ENCODE measurements around the gene NT5DC1. TPM values are rescaled to one million over a fixed set of nuclear protein-coding genes. Genes with fewer than 3 reads are reported as not detected.
A peak's percentile ranks its signal among the peaks of the same experiment; 100 is the strongest.
"Not testable (repeated sequence)": the region's sequence is repeated elsewhere in the genome, so short reads cannot be mapped to it uniquely, and the experiment has no call there.

NT5DC1 gene
- total and polyA plus RNA-seq, 7 experiments from 2014 or later = 30.5 to 53.4 (median 45.8) TPM

DNA sequence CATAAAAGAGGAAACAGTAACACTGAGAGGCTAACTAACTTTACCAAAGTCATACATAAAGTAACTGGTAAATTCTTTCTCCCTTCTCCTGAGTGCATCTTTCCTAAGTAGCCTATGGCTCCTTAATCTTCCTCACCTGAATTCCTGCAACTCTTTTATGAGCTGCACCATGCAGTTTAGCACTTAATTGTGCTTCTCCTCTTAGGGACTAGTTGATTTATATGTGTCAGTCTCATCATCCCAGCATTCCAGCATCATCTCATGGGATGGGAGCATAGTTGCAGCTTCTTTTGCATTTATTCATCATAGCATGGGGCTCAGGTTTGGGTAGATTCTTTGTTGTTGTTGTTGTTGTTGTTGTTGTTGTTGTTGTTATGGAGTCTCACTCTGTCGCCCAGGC, 182.5 kb downstream of the NT5DC1 start:
- intact Hi-C loops (cut with micrococcal nuclease) = loop anchor here in 1 of 2 donors (5.0 kb wide), 1 partner anchor 179 kb away; the partner anchor contains the start of gene CALHM6
- CTCF ChIA-PET = interaction anchor here (0.9 to 1.0 kb wide), 2 partner anchors 14 to 250 kb away, joined by 3 to 4 read pairs; no protein-coding TSS in a partner anchor
- H3K4me3 Mint-ChIP-seq = no peak overlapping the region
- POLR2A ChIA-PET = interaction anchor here (1.0 to 1.1 kb wide), 2 partner anchors 10 to 29 kb away, joined by 3 to 4 read pairs; partner anchors contain the start of gene TSPYL4
- Histone ChIP-seq H3K4me1 (ENCODE audit: control insufficient read depth in 2 of 2, insufficient read depth in 2 of 2, low read length in 2 of 2) (peaks cover 11 to 14% of the 10 kb centered on the region in 2 donors), H3K4me3 (ENCODE audit: low read length) (no peak overlapping the region), H3K27me3 (ENCODE audit: control insufficient read depth in 2 of 2, insufficient read depth in 2 of 2, low read length in 2 of 2) (no peaks in the 10 kb centered on the region), H3K36me3 (ENCODE audit: control insufficient read depth in 2 of 3, insufficient read depth in 3 of 3, low read length in 3 of 3) (peaks cover 0 to 10% (median 2%) of the 10 kb centered on the region in 3 experiments), H3K27ac (ENCODE audit: low read depth, low read length) (no peak overlapping the region), H3K9me3 (ENCODE audit: control insufficient read depth in 2 of 3, low read length in 3 of 3) (no peaks in the 10 kb centered on the region)
- H3K9me3 Mint-ChIP-seq = peaks cover 0 to 3% (median 0%) of the 10 kb centered on the region in 11 donors
- ATAC-seq = no peak
- H3K4me1 Mint-ChIP-seq = peaks cover 16 to 36% (median 23%) of the 10 kb centered on the region in 7 donors
- DNase-seq = no peak
- H3K36me3 Mint-ChIP-seq = peaks cover 0 to 9% (median 7%) of the 10 kb centered on the region in 5 donors
- H3K27me3 Mint-ChIP-seq = peaks cover 0 to 16% (median 0%) of the 10 kb centered on the region in 5 donors
- H3K27ac Mint-ChIP-seq = no peak overlapping the region

DNA sequence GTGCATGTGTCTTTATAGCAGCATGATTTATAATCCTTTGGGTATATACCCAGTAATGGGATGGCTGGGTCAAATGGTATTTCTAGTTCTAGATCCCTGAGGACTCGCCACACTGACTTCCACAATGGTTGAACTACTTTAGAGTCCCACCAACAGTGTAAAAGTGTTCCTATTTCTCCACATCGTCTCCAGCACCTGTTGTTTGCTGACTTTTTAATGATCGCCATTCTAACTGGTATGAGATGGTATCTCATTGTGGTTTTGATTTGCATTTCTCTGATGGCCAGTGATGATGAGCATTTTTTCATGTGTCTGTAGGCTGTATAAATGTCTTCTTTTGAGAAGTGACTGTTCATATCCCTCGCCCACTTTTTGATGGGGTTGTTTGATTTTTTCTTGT, 184.3 kb downstream of the NT5DC1 start:
- H3K27me3 Mint-ChIP-seq = peaks cover 0 to 12% (median 0%) of the 10 kb centered on the region in 5 donors
- H3K27ac ChIP-seq (ENCODE audit: low read depth, low read length); ATAC-seq; H3K4me3 ChIP-seq (ENCODE audit: low read length); H3K9me3 Mint-ChIP-seq; H3K4me3 Mint-ChIP-seq; H3K9me3 ChIP-seq (ENCODE audit: control insufficient read depth in 2 of 3, low read length in 3 of 3); H3K27ac Mint-ChIP-seq; CTCF ChIA-PET; DNase-seq; POLR2A ChIA-PET; H3K36me3 Mint-ChIP-seq; H3K27me3 ChIP-seq (ENCODE audit: control insufficient read depth in 2 of 2, insufficient read depth in 2 of 2, low read length in 2 of 2); H3K4me1 ChIP-seq (ENCODE audit: control insufficient read depth in 2 of 2, insufficient read depth in 2 of 2, low read length in 2 of 2); H3K36me3 ChIP-seq (ENCODE audit: control insufficient read depth in 2 of 3, insufficient read depth in 3 of 3, low read length in 3 of 3): not testable (repeated sequence)
- intact Hi-C loops (cut with micrococcal nuclease) = loop anchor here (5.0 kb wide), 3 partner anchors 87 to 362 kb away; partner anchors contain the start of genes CALHM6 (in 1 of the 2) and DSE (in 1 of the 2)
- peaks cover 7 to 25% (median 18%) of the 10 kb centered on the region in 7 donors for H3K4me1 Mint-ChIP-seq

DNA sequence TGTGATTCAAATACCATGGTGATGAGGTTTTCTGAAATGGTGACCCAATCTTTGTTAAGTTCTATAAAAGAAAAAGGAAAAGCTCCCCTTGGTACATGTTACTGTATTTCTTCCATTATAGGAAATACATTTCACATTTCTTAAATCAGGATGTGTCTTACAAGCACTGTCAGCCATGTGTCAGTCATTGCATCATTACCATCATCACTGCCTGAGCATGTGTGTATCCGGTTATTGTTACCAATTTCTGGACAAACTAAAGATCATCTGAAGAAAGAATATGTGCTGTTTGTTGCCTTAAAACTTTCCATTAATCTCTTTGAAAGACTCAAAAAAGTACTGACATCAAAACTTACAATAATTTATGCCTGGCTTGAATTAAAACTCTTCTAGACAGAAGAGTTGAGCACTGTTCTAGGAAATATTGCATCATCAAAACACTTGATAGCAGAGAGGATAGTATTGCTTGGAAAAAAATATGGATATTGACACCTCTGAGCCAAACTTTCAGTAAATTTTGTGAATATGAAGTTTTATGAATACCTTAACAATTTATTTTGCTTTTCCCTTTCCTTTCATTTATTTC, 186.2 kb downstream of the NT5DC1 start:
- ATAC-seq (no peak), DNase-seq (no peak)
- no peak overlapping the region for H3K27ac Mint-ChIP-seq
- Histone ChIP-seq H3K27ac (ENCODE audit: low read depth, low read length) (no peak overlapping the region), H3K36me3 (ENCODE audit: control insufficient read depth in 2 of 3, insufficient read depth in 3 of 3, low read length in 3 of 3) (no peaks in the 10 kb centered on the region), H3K4me3 (ENCODE audit: low read length) (no peak overlapping the region), H3K4me1 (ENCODE audit: control insufficient read depth in 2 of 2, insufficient read depth in 2 of 2, low read length in 2 of 2) (no peaks in the 10 kb centered on the region), H3K9me3 (ENCODE audit: control insufficient read depth in 2 of 3, low read length in 3 of 3) (no peaks in the 10 kb centered on the region), H3K27me3 (ENCODE audit: control insufficient read depth in 2 of 2, insufficient read depth in 2 of 2, low read length in 2 of 2) (peaks cover 0 to 2% of the 10 kb centered on the region in 2 donors)
- POLR2A ChIA-PET = interaction anchor here (1.2 to 1.7 kb wide), 2 partner anchors 7 to 10 kb away, joined by 3 to 12 read pairs; partner anchors contain the start of gene TSPYL1
- no peaks in the 10 kb centered on the region for H3K36me3 Mint-ChIP-seq
- H3K4me3 Mint-ChIP-seq = no peak overlapping the region
- CTCF ChIA-PET = interaction anchor here (0.6 to 4.3 kb wide), 6 partner anchors 8 to 274 kb away, joined by 3 to 35 read pairs (median 7); partner anchors contain the start of gene TSPYL1
- H3K4me1 Mint-ChIP-seq = peaks cover 0 to 8% (median 4%) of the 10 kb centered on the region in 7 donors
- H3K27me3 Mint-ChIP-seq = peaks cover 0 to 12% (median 0%) of the 10 kb centered on the region in 5 donors
- intact Hi-C loops (cut with micrococcal nuclease) = loop anchor here (1.0 to 5.0 kb wide), 9 partner anchors 19 to 360 kb away; partner anchors contain the start of gene DSE (in 1 of the 2)
- H3K9me3 Mint-ChIP-seq = no peaks in the 10 kb centered on the region

DNA sequence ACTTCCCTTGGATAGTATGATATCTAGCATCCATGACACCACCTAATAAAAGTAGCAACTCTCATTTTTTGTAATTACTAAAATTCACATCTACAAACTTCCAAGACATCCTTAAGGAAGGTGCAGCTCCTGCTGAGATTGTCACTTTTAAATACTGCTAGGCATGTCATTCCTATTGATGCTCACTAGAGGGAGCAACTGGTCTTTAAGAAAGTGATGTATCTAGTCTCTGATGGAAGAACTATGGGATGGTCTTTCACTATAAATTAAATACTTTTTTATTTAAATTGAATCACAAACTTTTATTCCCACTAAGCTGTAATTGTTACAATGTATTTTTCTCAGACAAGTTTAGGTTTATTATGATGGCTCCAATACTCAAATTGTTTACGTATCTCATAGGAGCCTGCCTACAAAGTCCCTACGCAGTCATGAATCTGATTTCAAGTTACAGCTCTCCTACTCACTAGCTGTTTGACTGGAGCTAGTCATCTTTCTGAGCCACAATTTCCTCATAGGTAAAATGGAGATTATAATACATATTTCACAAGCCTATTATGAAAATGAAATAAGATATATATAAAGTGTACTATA, 187.1 kb downstream of the NT5DC1 start:
- POLR2A ChIA-PET = interaction anchor here (1.2 to 1.7 kb wide), 2 partner anchors 8 to 10 kb away, joined by 3 to 12 read pairs; partner anchors contain the start of gene TSPYL1
- no peak overlapping the region for H3K4me3 Mint-ChIP-seq
- ATAC-seq = peak; percentile 91

DNA sequence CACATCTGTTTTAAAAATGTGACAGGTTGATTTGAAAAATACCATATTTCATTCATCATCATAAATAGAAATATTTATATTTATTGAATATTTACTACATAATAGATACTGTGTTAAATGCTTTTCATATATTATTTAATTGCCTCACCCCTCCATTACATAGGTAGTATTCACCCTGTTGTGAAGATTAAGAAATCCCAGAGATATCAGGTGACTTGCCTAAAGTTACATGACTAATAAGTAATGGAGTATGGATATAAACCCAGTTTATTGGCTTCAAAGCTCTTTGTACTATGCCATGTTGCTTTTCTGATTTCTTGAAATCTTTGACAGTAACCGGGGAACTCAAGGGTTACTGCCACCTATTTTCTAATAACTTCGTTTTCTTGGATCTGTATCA, 189.2 kb downstream of the NT5DC1 start:
- H3K4me1 Mint-ChIP-seq = no peaks in the 10 kb centered on the region
- Histone ChIP-seq H3K9me3 (ENCODE audit: control insufficient read depth in 2 of 3, low read length in 3 of 3) (no peaks in the 10 kb centered on the region), H3K36me3 (ENCODE audit: control insufficient read depth in 2 of 3, insufficient read depth in 3 of 3, low read length in 3 of 3) (no peaks in the 10 kb centered on the region), H3K27ac (ENCODE audit: low read depth, low read length) (no peak overlapping the region), H3K4me1 (ENCODE audit: control insufficient read depth in 2 of 2, insufficient read depth in 2 of 2, low read length in 2 of 2) (no peaks in the 10 kb centered on the region), H3K4me3 (ENCODE audit: low read length) (no peak overlapping the region), H3K27me3 (ENCODE audit: control insufficient read depth in 2 of 2, insufficient read depth in 2 of 2, low read length in 2 of 2) (peaks cover 0 to 2% of the 10 kb centered on the region in 2 donors)
- H3K27me3 Mint-ChIP-seq = peaks cover 0 to 11% (median 0%) of the 10 kb centered on the region in 5 donors
- ChIA-PET CTCF (interaction anchor here (0.7 to 4.3 kb wide), 3 partner anchors 21 to 243 kb away, joined by 3 to 35 read pairs (median 11); no protein-coding TSS in a partner anchor), POLR2A (interaction anchor here (1.7 kb wide), 1 partner anchor 10 kb away, joined by 6 read pairs; the partner anchor contains the start of gene TSPYL1)
- DNase-seq (no peak), ATAC-seq (no peak)
- no peaks in the 10 kb centered on the region for H3K9me3 Mint-ChIP-seq
- H3K4me3 Mint-ChIP-seq = no peak overlapping the region
- H3K36me3 Mint-ChIP-seq = no peaks in the 10 kb centered on the region
- no peak overlapping the region for H3K27ac Mint-ChIP-seq
- intact Hi-C loops (cut with micrococcal nuclease) = loop anchor here in 1 of 2 donors (5.0 kb wide), 2 partner anchors 82 to 357 kb away; partner anchors contain the start of gene DSE

More for the DNA sequence above, 187.1 kb downstream of the NT5DC1 start:
- Mint-ChIP-seq H3K9me3 (no peaks in the 10 kb centered on the region), H3K27me3 (peaks cover 0 to 10% (median 0%) of the 10 kb centered on the region in 5 donors), H3K36me3 (no peaks in the 10 kb centered on the region), H3K4me1 (peaks cover 0 to 3% (median 0%) of the 10 kb centered on the region in 7 donors), H3K27ac (no peak overlapping the region)
- CTCF ChIA-PET = interaction anchor here (0.6 to 4.3 kb wide), 21 partner anchors 9 to 1365 kb away, joined by 3 to 35 read pairs (median 4); partner anchors contain the start of gene TSPYL1
- intact Hi-C loops (cut with micrococcal nuclease) = loop anchor here (1.0 to 5.0 kb wide), 9 partner anchors 19 to 360 kb away; partner anchors contain the start of gene DSE (in 1 of the 2)
- Histone ChIP-seq H3K4me1 (ENCODE audit: control insufficient read depth in 2 of 2, insufficient read depth in 2 of 2, low read length in 2 of 2) (no peaks in the 10 kb centered on the region), H3K9me3 (ENCODE audit: control insufficient read depth in 2 of 3, low read length in 3 of 3) (no peaks in the 10 kb centered on the region), H3K4me3 (ENCODE audit: low read length) (no peak overlapping the region), H3K27ac (ENCODE audit: low read depth, low read length) (no peak overlapping the region), H3K27me3 (ENCODE audit: control insufficient read depth in 2 of 2, insufficient read depth in 2 of 2, low read length in 2 of 2) (peaks cover 0 to 2% of the 10 kb centered on the region in 2 donors), H3K36me3 (ENCODE audit: control insufficient read depth in 2 of 3, insufficient read depth in 3 of 3, low read length in 3 of 3) (no peaks in the 10 kb centered on the region)
- DNase-seq = peak in 6 of 9 donors; percentile 19 to 51 (median 41)

DNA sequence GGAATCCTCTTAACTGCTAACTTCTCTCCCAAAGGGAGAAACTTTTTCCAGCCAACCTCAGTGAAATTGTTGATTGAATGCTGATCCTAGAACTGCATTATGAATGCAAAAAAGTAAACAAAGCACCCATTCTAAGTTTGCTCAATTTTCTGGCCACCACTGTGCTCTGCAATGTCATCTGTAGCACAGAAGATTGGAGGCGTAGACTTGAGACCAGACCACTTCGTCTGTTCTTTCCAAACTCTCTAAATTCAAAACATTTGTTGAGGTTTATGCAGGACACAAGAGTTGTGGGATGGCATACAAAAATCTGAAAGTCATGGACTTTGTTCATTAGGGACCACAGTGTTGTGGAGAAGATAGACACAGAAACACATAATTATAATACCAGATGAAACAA, 190.1 kb downstream of the NT5DC1 start:
- Histone ChIP-seq H3K4me1 (ENCODE audit: control insufficient read depth in 2 of 2, insufficient read depth in 2 of 2, low read length in 2 of 2) (no peaks in the 10 kb centered on the region), H3K36me3 (ENCODE audit: control insufficient read depth in 2 of 3, insufficient read depth in 3 of 3, low read length in 3 of 3) (no peaks in the 10 kb centered on the region), H3K9me3 (ENCODE audit: control insufficient read depth in 2 of 3, low read length in 3 of 3) (no peaks in the 10 kb centered on the region), H3K27me3 (ENCODE audit: control insufficient read depth in 2 of 2, insufficient read depth in 2 of 2, low read length in 2 of 2) (peaks cover 0 to 2% of the 10 kb centered on the region in 2 donors), H3K4me3 (ENCODE audit: low read length) (no peak overlapping the region), H3K27ac (ENCODE audit: low read depth, low read length) (no peak overlapping the region)
- H3K27ac Mint-ChIP-seq = no peak overlapping the region
- H3K4me3 Mint-ChIP-seq = no peak overlapping the region
- H3K4me1 Mint-ChIP-seq = no peaks in the 10 kb centered on the region
- CTCF ChIA-PET = interaction anchor here (4.3 kb wide), 1 partner anchor 22 kb away, joined by 35 read pairs; no protein-coding TSS in a partner anchor
- POLR2A ChIA-PET = no interaction called here
- ATAC-seq (no peak), DNase-seq (no peak)
- intact Hi-C loops (cut with micrococcal nuclease) = no loop called here
- H3K27me3 Mint-ChIP-seq = peaks cover 0 to 5% (median 0%) of the 10 kb centered on the region in 5 donors
- no peaks in the 10 kb centered on the region for H3K9me3 Mint-ChIP-seq
- no peaks in the 10 kb centered on the region for H3K36me3 Mint-ChIP-seq

Data from naive thymus-derived CD4-positive, alpha-beta T cell (primary cell).